ENCODE results near the gene SMO. TPM values are rescaled to one million over a fixed set of nuclear protein-coding genes. Genes with fewer than 3 reads are reported as not detected.

SMO gene
- 5.0 TPM for total RNA-seq
- long read RNA-seq, partial matches to known transcripts, result 2 of 5 reads
- long read RNA-seq, other reads (novel, unspliced or antisense), result 3 of 5 reads

DNA sequence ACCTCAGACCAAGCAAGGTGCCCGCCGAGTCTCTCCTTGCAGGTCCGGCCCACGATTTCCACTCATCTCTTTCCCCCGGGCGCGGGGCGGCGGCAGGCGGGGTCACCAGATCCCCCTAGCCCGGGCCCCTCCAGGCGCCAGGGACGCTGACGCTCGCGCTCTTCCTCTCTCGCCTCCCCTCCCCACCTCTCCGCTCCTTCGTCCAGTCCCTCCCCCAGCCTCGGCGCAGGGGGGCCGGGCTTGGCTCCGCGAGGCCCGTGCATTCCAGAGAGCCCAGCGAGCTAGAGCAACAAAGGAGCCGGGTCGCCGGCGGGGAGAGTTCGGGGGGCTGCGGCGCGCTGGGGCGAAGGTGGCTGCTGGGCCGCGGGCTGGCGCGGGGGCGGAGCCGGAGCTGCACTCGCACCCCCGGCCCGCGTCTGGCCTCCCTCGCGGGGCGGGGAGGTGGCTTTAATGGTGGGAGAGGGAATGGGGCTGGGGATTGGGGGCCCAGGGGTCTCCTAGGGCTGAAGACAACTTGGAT lies at the start of gene SMO:
SMO (plus strand) TSS at position 262 of the 520 bp plus-strand sequence. CDS start 519 bp downstream, outside the sequence.
- peak; percentile 91 for ATAC-seq
- intact Hi-C loops (cut with micrococcal nuclease), result no loop called here
- peak; percentile 68 for DNase-seq

DNA sequence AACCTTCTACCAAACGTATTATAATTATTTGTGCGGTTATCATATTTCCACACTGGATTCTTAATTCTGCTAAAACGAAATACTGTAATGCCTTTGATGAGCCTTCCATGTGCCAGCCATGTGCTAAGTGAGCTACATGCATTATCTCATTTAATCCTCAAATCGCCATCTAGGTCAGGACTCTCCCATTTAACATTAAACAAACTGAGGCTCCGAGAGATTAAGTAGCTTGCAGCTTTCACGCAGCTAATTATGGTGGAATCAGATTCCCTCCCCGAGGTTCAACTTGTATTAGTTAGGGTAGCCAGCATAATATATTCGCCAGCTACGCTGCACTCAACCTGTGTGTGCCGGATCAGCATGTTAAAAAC lies 44.7 kb upstream of the SMO start:
- no peak for ATAC-seq
- intact Hi-C loops (cut with micrococcal nuclease), result no loop called here
- no peak for DNase-seq

DNA sequence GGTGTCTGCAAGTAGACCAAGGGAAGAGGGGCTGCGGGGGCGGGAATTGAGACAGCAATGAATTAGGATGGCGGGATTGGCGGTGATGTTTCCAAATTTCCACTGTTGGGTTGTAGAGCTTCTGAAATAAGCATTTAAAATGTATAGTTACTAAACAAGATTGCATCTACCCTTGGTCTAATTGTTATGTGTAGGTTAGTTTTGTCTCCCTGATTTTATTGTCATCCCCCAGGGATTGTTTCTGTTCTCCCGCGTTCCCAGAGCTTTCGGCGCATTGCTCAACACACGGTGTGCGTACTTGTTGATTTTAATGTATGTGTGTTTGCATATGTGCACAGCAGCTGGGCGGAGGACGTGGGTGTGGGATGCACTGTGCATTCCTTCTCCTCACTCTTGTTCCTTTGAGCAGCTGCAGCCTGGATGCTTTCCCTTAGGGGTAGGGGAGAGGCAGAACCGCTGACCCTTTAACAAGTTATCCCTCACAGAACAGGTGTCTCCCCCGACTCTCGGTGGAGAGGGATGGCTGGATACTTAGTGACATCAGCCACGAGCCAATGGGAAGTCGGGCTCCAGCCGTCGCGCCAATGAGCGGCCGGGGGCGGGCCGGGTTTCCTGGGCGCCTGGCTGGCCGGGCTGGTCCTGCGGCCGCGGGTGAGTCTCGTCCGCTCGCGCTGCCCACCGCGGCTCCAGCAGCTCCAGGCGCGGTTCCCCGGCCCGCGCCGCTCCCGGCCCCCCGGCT lies 44.2 kb upstream of the SMO start, which contains the start of gene TSPAN33:
TSPAN33 (plus strand) TSS at position 613 of the 739 bp plus-strand sequence. CDS start 274 bp downstream, outside the sequence.
- intact Hi-C loops (cut with micrococcal nuclease), result no loop called here
- DNase-seq (peak; percentile 90), ATAC-seq (peak; percentile 93)

DNA sequence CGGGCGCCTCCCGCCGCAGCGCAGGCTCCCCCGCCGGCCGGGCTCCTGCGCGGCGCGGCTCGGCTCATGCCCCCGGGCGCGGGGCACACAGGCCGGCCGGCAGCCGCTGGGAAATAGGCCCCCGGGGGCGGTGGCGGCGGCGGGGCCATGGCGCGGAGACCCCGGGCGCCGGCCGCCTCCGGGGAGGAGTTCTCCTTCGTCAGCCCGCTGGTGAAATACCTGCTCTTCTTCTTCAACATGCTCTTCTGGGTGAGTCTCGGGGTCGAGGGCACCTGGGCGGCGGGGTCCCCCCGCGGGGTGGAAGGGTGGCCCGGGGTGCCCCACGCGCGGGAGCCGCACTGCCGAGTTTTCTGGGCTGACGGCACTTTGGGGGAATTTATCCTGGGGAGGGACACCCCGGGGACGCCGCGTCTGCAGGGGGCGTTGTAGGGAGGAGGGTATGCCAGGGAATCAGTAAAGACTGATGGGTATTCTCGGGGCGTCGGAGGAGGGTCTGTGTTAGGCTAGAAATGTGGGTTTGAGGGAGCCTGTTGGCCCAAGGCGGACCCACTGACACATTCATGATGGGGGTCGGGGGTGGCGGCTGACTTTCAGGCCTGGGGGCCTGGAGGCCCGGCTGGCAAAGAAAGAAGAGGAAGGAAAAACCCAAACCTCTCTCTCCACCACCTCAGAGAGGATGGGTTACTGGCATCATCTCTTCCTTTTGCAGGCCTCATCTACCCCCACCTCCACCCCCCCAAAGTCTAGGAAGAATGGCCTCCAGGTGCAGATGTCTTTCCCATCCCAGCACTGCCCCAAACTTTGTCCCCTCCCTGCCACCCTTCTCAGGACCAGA lies 43.4 kb upstream of the SMO start:
- intact Hi-C loops (cut with micrococcal nuclease), result no loop called here
- no peak for ATAC-seq
- no peak for DNase-seq

DNA sequence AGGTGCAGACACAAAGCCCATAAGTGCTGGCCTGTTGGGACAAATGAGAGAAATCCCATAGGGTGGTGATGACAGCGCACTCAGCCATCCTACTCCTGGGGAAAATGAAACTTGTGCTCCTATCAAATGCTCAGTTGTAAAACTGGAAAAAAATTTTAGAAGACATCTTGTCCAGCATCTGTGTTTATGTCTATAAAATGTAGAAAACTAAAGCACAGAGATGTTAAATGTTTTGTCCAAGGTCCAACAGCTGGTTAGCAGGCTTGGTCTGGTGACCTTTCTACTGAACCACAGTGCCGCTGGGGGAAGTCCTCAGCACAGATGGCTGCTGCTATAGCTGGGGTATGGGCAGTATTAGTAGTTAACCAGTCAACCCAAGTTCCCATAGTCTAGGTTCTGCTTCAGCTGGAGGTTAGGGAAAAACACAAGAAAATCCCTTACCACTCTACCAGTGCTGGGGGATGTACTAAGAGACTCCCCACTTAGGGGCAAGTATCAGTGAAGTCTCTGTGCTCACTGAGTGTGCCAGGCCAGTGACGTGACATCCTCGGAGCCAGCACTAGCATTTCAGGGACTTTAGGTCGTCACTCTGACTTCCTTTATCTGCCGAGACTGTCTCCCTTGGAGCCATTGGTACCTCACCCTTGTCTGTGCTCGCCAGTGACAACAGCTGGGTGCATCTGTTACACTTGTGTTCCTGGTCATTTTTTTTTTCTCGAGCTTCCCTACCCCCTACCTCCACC lies 42.0 kb upstream of the SMO start:
- intact Hi-C loops (cut with micrococcal nuclease), result no loop called here
- DNase-seq (peak; percentile 70), ATAC-seq (peak; percentile 54)

DNA sequence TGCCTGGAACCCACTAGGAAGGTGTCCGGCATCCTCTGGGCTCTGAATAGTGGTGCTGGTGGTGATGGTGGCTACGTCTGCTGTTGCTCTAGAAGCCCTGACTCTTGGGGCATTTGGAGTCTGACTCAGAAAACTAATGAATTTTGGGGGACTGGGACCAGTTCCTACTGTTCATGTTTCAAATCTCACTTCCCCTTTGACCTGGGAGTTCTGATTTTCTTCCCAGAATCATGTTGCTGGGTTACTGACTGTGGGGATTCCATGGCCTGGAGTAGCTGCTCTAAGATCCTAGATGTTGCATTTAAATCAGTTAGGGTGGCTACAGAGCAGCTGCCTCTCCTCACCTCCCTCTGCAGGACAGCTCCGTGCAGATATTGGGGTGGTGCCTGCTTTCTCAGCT lies 40.7 kb upstream of the SMO start:
- ATAC-seq, result peak; percentile 4
- DNase-seq, result no peak
- intact Hi-C loops (cut with micrococcal nuclease), result no loop called here

DNA sequence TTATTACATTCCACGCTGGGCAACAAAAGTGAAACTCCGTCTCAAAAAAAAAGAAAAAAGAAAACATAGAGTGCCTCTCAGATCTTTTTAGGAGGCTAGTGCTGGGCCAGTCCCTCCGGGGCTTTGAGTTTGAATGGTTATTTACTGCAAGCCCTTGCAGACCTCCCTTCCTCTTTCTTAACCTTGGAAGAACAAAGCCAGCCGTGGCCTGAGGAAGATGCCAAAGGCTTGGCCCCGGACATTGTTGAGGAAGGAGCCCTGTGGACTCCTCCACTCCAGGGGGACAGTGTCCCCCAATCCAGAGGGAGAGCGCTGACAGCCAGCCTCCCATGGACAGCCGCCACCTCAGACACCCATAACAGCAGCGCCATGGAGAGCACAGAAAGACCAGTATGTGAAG lies 38.9 kb upstream of the SMO start:
- ATAC-seq (no peak), DNase-seq (no peak)
- intact Hi-C loops (cut with micrococcal nuclease), result no loop called here

DNA sequence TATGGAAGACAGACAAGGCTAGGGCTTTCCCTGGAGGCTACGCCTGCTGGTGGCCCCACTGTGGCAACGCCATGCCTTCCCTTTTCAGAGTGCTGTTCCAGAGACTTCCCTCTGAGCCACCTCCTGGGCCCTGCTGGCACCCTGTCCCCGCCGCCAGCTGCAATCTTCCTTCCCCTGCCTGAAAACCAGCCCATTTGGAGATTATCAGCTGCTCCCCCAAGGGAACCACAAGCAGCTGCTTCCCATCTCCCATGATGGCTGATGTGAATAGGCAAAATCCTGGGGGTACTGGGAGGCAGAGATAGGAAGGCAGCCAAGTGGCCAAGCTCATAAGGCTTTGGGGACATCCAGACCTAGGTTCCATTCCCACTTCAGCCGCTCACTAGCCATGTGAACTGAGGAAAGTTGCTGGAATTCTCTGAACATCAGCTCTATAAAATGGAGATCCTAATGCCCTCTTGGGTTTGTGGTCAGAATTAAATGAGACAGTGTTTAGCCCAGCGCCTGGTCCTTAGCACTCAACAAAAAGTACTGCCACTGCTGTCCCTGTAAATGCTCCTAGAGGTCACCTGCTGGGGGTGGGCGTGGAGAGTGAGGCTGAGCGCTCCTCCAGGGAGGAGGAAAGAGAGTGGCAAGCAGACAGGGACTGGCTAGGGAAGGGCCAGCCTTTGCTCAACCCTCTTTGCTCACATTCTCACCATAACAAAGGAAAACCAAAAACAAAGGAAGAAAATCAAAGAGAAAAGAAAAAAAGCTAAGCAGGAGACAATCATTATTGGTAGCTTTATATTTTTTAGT lies 38.0 kb upstream of the SMO start:
- DNase-seq, result peak; percentile 65
- peak; percentile 50 for ATAC-seq

DNA sequence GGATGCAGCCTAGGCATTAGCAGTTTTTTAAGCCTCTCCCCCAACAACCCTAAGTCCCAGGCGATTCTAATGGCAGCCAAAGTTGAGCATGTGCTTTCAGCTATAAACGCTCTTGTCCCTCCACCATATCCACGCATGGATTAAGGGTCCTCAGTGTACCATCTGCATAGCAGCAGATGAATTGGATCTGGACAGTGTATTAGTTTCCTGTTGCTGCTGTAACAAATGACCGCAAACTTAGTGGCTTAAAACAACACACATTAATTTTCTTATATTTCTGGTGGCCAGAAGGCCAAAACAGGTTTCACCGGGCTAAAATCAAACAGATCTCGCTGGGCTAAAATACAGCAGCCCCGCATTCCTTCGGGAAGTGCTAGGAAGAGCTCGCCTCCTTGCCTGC lies 30.8 kb upstream of the SMO start:
- DNase-seq (no peak), ATAC-seq (no peak)
- intact Hi-C loops (cut with micrococcal nuclease), result no loop called here

More for the DNA sequence above, 38.0 kb upstream of the SMO start:
- intact Hi-C loops (cut with micrococcal nuclease), result no loop called here

DNA sequence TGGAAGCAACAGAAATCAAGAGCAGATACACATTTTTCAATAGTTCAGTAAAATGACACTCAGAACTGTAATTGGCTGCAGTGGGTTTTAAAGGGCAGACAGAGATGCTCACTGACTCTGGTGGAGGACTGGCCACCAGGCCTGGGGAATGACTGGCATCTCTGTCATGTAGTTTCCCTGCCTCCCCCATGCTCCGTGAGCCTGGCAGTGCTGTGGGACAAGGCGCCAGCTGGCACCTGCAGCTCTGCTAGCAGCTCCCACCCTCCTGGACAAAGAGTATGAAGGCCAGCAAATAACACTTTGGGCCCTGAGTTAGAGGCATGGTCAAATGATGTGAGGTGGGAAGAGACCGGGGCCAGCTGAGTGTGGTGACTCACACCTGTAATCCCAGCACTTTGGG lies 28.9 kb upstream of the SMO start:
- DNase-seq, result peak; percentile 67
- peak; percentile 92 for ATAC-seq
- intact Hi-C loops (cut with micrococcal nuclease), result no loop called here

DNA sequence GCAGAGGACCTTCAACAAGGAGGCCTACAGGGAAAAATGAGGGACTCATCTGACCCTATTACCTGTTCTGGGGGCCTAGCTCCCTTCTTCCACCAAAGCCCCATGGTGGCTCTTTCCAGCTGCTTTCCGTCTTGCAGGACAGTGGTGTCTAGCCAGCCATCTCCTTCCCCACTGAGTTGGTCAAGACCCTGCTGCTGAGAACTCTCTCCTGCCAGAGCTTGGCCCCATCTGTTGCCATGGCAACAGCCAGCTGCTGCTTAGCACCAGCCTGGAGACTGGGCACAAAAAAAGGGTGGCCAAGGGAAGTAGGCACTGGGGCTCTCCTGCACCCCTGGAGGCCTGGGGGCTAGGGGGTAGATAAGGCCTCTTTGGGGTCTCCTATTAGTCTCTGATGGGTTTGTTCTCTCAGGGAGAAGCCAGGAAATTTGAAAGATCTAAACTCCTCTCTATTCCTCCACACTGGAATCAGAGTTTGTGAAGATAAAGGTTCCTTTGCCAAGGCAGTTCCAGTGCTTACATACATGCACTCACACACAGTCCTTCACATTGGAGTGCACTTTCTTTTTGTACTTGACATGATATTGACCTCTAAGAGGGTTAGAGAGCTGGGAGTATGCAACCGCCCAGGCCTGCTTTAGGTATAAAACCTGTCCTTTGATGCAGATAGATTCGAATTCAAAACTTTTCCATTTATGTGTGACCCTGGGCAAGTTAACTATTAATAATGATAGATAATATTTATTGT lies 28.1 kb upstream of the SMO start:
- intact Hi-C loops (cut with micrococcal nuclease), result no loop called here

DNA sequence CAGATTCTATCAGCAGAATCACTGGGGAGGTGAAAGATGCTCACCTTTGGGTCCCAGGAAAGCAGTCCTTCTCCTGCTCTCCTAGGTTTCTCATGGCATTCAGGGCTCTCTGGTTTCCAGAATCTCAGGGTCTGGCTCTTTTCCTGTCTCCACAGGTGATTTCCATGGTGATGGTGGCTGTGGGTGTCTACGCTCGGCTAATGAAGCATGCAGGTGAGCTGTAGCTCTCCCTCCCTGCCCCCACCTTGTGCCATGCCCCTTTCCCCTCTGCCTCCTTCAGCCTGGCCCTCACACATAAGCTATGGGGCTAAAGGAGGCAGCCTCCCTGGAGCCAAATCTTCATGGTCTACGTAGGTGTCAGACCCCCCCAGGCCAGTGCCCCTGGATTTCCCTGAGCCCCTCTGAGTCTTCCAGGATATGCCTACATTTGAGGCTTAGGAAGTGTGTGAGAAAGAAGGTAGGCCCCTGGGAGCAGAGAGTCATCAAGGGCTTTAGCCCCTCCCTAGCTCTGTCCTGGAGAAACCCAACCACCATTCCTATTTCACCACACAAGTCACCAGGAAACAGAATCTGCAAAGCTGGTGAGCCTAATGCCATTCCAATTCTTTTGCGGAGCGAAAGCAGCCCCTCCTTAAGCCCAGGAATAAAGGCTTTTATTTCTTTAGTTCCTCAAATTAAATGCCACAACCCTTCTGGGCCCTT lies 26.8 kb upstream of the SMO start:
- ATAC-seq, result no peak
- intact Hi-C loops (cut with micrococcal nuclease), result no loop called here
- no peak for DNase-seq

More for the DNA sequence above, 28.1 kb upstream of the SMO start:
- DNase-seq (no peak), ATAC-seq (no peak)

DNA sequence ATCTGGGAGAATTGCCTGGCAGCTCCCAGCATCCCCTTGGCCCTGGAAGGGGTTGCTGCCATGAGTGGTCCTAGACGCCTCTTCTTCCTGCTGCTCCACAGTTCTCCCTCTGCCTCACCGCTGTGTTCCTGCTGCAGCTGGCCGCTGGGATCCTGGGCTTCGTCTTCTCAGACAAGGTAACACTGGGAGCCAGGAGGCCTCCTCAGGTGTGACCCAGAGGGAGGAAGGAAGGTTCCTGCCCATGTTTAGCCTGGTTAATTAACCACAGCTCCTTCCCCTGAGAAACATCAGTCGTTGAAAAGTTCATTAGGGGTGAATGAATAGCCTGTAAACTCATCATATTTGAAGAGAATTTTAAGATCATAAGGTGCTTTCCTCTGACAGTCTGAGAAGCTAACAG lies 25.7 kb upstream of the SMO start:
- DNase-seq (no peak), ATAC-seq (no peak)
- intact Hi-C loops (cut with micrococcal nuclease), result no loop called here

DNA sequence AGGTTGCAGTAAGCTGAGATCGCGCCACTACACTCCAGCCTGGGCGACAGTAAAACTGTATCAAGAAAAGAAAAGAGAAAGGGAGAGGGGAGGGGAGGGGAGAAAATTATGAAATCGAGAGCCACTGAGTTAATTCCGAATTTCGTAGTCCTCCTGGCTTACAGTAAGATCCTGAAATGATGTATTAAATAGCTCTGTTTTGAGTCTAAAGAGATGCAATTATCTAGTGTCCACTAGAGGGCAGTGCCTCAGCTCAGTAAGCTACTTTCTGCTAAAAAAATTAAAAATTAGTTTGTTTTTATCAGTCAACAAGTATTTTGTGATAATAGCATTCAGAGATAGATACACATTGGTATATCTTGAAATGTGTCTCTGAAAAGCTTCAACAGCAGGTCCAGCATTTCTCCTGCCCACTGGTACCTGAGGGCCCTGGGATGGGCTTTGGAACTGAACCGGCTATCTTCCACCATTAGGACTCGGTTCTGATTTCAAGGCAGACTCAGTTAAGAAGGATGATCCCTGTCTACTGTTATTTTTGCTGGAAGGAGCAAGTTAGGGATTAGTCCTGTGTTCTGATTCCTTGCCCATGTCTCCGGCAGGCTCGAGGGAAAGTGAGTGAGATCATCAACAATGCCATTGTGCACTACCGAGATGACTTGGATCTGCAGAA lies 24.4 kb upstream of the SMO start:
- DNase-seq (no peak), ATAC-seq (no peak)
- intact Hi-C loops (cut with micrococcal nuclease), result no loop called here

DNA sequence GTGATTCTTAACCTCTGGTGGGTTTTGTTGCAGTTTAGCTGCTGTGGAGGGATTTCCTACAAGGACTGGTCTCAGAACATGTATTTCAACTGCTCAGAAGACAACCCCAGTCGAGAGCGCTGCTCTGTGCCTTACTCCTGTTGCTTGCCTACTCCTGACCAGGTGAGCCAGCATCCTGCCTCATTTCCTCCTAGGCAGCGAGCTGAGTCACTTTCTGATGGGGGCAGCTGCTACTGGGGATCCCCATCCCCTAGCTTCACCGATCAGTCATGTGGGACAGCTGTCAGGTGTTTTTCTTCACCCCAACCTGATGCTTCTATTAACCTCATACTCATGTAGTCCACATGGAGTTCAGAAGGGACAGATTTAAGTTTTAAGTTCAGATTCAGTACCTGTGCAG lies 21.7 kb upstream of the SMO start:
- no peak for ATAC-seq
- no peak for DNase-seq
- intact Hi-C loops (cut with micrococcal nuclease), result no loop called here

DNA sequence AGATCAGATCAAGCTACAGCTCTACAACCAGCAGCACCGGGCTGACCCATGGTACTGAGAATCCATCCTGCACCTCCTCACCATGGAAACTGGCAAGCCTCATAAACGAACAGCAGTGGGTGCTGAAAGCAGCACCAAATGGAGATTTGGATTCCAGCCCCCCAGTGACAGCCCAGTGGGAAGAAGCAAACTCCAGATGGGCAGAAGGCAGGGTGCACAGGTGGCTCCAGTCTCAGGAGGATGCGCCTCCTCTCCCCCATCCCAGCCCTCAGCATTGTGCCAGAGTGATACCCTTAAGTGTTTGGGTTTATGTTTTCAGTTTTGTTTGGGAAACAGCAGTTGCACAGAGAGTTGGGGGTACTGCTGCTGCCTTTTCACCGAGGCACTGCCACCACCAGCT lies 20.6 kb upstream of the SMO start:
- no peak for ATAC-seq
- no peak for DNase-seq
- intact Hi-C loops (cut with micrococcal nuclease), result no loop called here
